ENCODE data around the gene CEMP1. TPM values are rescaled to one million over a fixed set of nuclear protein-coding genes. Genes with fewer than 3 reads are reported as not detected.
"Not testable (repeated sequence)": the region's sequence is repeated elsewhere in the genome, so short reads cannot be mapped to it uniquely, and the experiment has no call there.

CEMP1 gene
- total RNA-seq = not detected
- long read RNA-seq = 0 reads

- no peak for ATAC-seq (ENCODE audit: poor library complexity)
- no peak for DNase-seq
- intact Hi-C loops (cut with DNase I) = no loop called here
These were observed at the start of gene CEMP1 for GRCh38 chr16:2531371-2531695. Gene CEMP1, minus strand, starts transcription at chr16:2531408. Its CDS starts 335 bp downstream, at chr16:2531073.

DNA sequence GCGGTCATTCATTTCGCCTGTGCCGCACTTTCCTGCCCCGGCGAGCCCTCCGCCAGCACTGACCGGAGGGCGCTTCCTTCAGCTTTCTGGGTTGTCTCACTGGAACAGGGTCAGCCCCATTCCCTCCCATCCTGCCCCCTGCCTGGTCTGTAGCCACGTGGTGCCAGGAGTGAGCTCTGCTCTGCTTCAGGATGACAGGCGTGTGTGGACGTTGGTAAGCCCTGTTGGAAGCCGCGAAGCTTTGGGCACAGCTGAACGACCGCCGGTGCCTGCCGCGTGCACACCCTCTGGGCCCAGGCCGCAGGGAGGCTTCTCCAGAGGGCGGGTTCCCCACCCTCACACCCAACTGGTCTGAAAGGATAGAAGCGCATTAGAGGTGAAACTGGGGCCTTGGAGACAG lies 49.6 kb upstream of the CEMP1 start:
- intact Hi-C loops (cut with DNase I); DNase-seq: not testable (repeated sequence)
- peak; percentile 48 for ATAC-seq (ENCODE audit: poor library complexity)

DNA sequence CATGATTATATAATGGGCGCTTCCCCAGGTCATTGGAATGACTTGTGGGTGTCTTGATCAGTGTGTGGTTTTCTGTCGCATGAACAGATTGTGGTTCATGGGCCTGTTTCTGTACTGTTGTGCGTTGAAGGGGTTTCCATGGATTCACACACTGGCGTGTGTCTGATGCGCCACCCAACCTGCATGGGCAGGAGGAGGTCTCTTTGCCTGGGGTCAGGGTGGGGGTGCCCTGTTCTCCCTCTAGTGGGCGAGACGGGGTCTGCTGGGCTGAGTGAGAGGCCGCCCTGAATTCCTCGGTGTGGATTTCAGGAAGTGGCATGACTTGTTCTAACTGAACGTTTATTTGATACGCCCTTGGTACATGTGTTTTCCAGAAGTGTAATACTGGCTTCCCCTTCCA lies 48.9 kb upstream of the CEMP1 start:
- ATAC-seq (ENCODE audit: poor library complexity); intact Hi-C loops (cut with DNase I): not testable (repeated sequence)
- peak; percentile 27 for DNase-seq

GRCh38 chr16:2578905-2579304 lies 47.7 kb upstream of the CEMP1 start:
- ATAC-seq (ENCODE audit: poor library complexity); intact Hi-C loops (cut with DNase I); DNase-seq: not testable (repeated sequence)

GRCh38 chr16:2577044-2577443 lies 45.8 kb upstream of the CEMP1 start:
- ATAC-seq (ENCODE audit: poor library complexity); intact Hi-C loops (cut with DNase I): not testable (repeated sequence)
- DNase-seq = peak; percentile 26

GRCh38 chr16:2575839-2576238 lies 44.6 kb upstream of the CEMP1 start:
- ATAC-seq (ENCODE audit: poor library complexity); intact Hi-C loops (cut with DNase I); DNase-seq: not testable (repeated sequence)

DNA sequence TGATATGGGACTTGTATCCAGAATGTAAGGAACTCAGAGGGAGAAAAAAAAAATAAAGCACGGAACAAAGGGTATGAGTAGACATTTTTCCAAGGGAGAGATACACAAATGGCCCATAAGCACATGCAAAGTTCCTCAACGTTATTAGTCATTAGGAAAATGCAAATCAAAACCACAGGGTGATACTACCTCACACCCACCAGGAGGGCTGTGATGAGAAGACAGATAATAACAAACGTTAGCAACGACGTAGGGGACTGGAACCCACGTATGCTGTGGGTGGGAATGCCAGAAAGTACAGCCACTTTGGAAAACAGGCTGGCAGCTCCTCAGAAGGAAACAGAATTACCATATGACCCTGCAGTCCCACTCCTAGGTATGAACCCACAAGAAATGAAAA lies 41.5 kb upstream of the CEMP1 start:
- ATAC-seq (ENCODE audit: poor library complexity); intact Hi-C loops (cut with DNase I): not testable (repeated sequence)

GRCh38 chr16:2568573-2568972 lies 37.4 kb upstream of the CEMP1 start:
- ATAC-seq (ENCODE audit: poor library complexity) = peak; percentile 23
- DNase-seq; intact Hi-C loops (cut with DNase I): not testable (repeated sequence)

More for the DNA sequence above, 41.5 kb upstream of the CEMP1 start:
- DNase-seq = not testable (repeated sequence)

DNA sequence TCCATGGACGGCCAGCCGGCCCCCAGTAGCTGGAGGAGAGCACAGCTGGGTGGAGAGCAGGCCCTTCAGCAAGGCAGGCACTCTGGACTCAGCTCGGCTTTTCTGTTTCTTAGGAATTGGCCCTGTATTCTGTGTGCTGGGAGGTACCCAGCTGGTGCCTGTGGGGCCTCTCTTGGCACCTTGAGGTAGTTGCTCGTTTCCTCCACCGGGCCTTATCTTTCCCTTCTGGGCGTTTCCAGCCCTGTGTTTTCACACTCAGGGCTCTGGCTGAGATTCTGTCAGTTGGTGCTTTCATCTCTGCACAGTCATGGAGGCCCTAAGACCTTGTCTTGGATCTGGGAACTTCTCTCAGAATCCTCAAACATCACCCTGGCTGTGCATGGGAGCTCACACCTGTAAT lies 36.3 kb upstream of the CEMP1 start:
- intact Hi-C loops (cut with DNase I); ATAC-seq (ENCODE audit: poor library complexity); DNase-seq: not testable (repeated sequence)

GRCh38 chr16:2560798-2561133 lies 29.6 kb upstream of the CEMP1 start:
- DNase-seq = peak; percentile 85
- peak; percentile 87 for ATAC-seq (ENCODE audit: poor library complexity)
- intact Hi-C loops (cut with DNase I) = not testable (repeated sequence)

DNA sequence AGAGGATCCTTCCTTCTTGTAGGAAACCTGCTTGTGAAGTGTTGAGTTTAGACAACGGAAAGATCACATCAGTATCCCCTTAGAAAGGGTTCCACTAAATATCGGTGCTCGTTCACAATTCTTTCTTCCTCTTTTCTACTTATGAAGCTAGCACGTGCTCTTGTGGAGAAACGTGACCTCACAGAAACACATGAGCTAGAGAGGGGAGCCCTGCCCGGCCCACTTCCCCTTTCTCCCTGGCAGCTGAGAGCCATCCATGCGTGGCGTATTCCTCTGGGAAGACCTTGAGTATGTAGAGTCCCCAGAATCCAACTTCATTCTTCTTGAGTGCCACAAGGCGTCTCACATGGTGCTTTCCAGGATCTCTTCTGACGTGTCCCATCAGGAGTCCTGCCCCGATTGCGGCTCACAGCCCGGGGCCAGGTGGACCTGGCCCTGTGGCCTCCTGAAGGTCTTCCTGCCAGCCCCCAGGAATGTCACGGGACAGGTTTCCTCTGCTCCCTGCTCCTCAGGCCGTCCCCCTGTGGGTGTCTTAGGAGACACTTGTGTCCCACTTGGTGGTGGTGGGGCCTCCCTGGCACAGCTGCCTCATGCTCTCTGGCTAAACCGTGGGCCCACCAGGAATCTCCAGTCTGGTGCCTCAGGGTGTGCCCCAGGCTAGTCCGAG lies 29.1 kb upstream of the CEMP1 start:
- intact Hi-C loops (cut with DNase I) = not testable (repeated sequence)
- DNase-seq (peak; percentile 28), ATAC-seq (ENCODE audit: poor library complexity) (peak; percentile 65)

- intact Hi-C loops (cut with DNase I); ATAC-seq (ENCODE audit: poor library complexity); DNase-seq: not testable (repeated sequence)
These were observed 25.9 kb upstream of the CEMP1 start for GRCh38 chr16:2557150-2557549.

GRCh38 chr16:2554709-2555425 lies 23.7 kb upstream of the CEMP1 start:
- ATAC-seq (ENCODE audit: poor library complexity) = peak; percentile 8
- intact Hi-C loops (cut with DNase I) = not testable (repeated sequence)

GRCh38 chr16:2551420-2551889 lies 20.2 kb upstream of the CEMP1 start:
- ATAC-seq (ENCODE audit: poor library complexity); intact Hi-C loops (cut with DNase I): not testable (repeated sequence)
- DNase-seq = peak; percentile 19

More at GRCh38 chr16:2554709-2555425, 23.7 kb upstream of the CEMP1 start:
- DNase-seq = not testable (repeated sequence)

DNA sequence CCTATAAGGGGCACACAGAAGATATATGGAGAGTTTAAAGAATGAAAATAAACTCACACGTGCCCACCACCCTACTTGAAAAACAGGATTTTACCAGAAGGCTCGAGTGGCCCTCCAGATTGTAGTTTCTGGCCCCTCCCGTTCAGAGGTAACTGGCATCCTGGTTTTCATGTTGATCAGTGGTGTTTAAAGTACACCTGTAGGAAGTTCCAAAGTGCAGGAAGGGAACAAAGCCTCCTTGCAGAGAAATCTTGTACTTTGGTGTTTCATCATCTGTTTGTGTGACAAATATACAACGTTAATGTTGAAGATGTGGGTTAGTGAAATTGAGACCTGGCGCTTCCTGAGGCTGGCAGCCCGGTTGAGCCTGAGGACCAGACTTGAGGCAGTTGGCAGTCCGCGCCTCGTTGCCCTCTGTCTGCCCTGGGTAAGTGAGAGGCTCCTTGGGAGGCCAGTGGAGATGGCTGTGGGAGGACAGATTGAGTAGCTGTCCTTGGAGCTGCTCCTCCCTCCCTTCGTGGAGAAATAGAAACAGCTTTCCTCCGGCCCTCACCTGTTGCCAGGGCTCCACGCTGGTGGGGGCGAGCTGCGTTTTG lies 19.2 kb upstream of the CEMP1 start:
- DNase-seq; ATAC-seq (ENCODE audit: poor library complexity); intact Hi-C loops (cut with DNase I): not testable (repeated sequence)

- ATAC-seq (ENCODE audit: poor library complexity); intact Hi-C loops (cut with DNase I); DNase-seq: not testable (repeated sequence)
These were observed 12.6 kb upstream of the CEMP1 start for GRCh38 chr16:2543771-2544170.

DNA sequence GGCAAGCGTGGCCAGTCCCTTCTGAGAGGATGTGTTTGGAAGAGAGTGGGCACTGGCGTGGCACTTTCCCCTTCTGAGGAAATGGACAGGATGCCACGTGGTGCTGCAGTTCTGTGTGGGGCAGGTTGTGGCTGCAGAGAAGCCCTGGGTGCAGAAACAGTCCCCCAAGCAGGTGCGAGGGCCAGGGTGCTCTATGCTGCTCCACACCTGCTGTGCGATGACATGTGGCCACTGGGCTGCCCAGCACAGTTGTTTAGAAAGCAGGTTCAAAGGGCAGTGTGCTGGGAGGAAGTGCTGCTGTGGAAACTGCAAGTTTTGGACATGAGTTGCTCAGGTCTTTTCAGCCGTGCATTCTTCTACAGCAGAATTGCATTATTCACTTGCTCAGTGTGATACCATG lies 10.2 kb upstream of the CEMP1 start:
- DNase-seq; intact Hi-C loops (cut with DNase I); ATAC-seq (ENCODE audit: poor library complexity): not testable (repeated sequence)

GRCh38 chr16:2540912-2541311 lies 9.7 kb upstream of the CEMP1 start:
- DNase-seq; intact Hi-C loops (cut with DNase I); ATAC-seq (ENCODE audit: poor library complexity): not testable (repeated sequence)

DNA sequence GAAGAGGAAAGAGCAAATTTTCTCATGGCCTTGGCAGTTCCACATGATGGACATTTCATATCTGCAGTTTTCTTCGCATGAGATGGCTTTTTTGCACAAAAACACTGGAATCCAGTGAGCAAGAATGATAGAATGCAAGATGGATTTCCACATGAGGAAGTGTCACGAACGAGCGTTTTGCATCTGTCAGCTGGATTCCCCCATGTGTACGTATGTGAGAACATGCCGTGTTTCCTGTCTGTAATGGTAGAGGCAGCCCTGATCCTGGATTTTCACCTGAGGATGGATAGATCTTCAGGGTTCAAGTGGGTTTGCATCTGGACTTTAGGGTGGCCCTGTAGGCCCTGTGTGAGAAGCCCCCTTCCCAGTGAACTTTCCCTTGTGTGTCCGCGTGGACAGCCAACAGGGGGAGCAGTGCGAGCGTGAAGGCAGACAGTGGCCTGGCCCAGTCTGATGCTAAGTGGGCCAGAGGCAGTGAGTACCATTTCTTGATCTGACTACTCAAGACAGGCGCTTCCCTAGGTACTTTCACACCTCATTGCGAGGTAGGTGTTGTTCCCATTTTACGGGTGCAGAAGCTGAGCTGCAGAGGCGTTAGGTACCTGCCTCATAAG lies 8.7 kb upstream of the CEMP1 start:
- ATAC-seq (ENCODE audit: poor library complexity); intact Hi-C loops (cut with DNase I): not testable (repeated sequence)
- peak; percentile 56 for DNase-seq

Measured in Right ventricle myocardium superior (tissue), 1 donor.